ENCODE data around the gene G3BP1.

Gene G3BP1

DNA sequence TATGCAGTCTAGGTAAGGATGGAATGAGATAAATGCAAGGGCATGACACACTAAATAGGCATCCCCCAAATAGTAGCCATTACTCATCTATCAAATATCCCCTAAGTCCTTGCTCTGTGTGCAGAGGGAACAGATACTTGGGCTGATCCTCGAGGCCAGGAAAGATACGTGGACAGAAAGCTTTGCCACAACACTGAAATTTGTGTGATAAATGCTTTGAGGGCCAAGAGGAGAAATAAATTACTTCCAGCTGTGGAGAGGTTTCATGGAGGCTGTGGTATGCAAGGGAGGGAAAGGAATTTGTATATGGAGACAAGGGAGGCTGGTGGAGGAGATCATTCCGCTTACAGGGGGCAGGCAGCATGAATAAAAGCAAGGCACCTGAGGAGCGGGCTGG lies 31.8 kb upstream of the G3BP1 start:
- Histone ChIP-seq H3K4me3 (ENCODE audit: low read length) (peak overlapping the region; percentile 37; the same call in 1 of the 2 replicates), H3K9ac (ENCODE audit: low read depth, low read length) (peak overlapping the region; percentile 59; the same call in 1 of the 2 replicates), H3K27ac (ENCODE audit: low read length) (peak overlapping the region; percentile 77)

DNA sequence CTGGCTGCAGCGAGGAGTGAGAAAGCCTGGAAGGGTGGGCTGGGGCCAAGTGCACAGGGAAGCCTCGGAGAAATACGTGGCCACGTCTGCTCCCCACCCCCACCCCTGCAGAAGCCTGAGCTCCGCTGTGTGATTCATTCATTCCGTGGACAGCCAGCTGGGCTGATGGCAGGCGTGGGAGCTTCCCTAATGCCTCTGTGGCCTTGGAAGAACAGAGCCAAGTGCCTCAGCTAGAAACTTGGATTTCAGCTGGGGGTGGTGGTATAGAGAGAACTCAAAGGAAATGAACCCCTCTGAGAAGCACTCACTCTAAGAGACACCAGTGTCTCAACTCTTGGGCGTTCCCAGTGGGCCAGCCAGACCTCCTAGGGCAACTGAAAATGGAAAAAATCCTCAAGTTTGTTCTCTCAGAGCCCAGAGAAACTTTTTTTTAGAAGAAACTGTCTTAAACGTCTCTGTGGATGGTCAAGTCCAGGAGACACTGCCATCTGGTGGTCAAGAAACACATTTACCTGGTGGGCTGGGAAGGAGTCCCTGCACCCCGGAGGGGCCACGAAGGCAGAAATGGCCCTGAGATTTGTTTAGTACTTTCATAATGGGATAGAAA lies 31.3 kb upstream of the G3BP1 start:
- peak overlapping the region; percentile 59; the same call in 1 of the 2 replicates for H3K9ac ChIP-seq (ENCODE audit: low read depth, low read length)
- H3K4me3 ChIP-seq (ENCODE audit: low read length), result peak overlapping the region; percentile 37; the same call in 1 of the 2 replicates
- H3K9me3 ChIP-seq (ENCODE audit: insufficient read depth, low read depth, low read length), result no peaks in the 10 kb centered on the region
- H3K27me3 ChIP-seq (ENCODE audit: insufficient read depth, low read length), result no peaks in the 10 kb centered on the region
- peak overlapping the region; percentile 43 for H3K27ac ChIP-seq (ENCODE audit: low read length)
- peaks cover 16% of the 10 kb centered on the region for H3K36me3 ChIP-seq (ENCODE audit: insufficient read depth, low read depth, low read length)
- H3K4me1 ChIP-seq (ENCODE audit: insufficient read depth, low read length), result peaks cover 16% of the 10 kb centered on the region

More for the DNA sequence above, 31.8 kb upstream of the G3BP1 start:
- H3K4me1 ChIP-seq (ENCODE audit: insufficient read depth, low read length), result peaks cover 16% of the 10 kb centered on the region
- no peaks in the 10 kb centered on the region for H3K27me3 ChIP-seq (ENCODE audit: insufficient read depth, low read length)
- H3K9me3 ChIP-seq (ENCODE audit: insufficient read depth, low read depth, low read length), result no peaks in the 10 kb centered on the region
- H3K36me3 ChIP-seq (ENCODE audit: insufficient read depth, low read depth, low read length), result peaks cover 11% of the 10 kb centered on the region

DNA sequence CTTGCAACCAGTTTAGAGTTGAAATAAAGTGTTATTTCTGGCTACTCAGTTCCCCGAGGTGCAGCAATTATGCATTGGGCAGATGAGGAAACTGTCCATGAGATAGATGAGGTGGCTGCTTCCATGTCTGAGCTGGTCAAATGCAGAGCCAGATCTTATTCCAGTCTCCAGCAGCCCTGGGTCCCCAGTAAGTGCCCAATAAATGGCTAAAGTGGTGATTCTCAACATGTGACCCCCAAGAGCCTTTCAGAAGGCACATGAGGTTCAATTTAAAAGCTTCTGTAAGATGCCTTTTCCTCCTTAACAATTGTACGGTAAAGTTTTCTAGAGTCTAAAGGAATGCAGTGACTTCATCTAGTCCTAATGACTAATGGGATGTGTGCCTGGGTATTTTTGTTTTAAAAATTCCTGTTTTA lies 30.8 kb upstream of the G3BP1 start:
- no peaks in the 10 kb centered on the region for H3K9me3 ChIP-seq (ENCODE audit: insufficient read depth, low read depth, low read length)
- no peaks in the 10 kb centered on the region for H3K27me3 ChIP-seq (ENCODE audit: insufficient read depth, low read length)
- H3K36me3 ChIP-seq (ENCODE audit: insufficient read depth, low read depth, low read length), result peaks cover 21% of the 10 kb centered on the region
- peaks cover 16% of the 10 kb centered on the region for H3K4me1 ChIP-seq (ENCODE audit: insufficient read depth, low read length)
- H3K4me3 ChIP-seq (ENCODE audit: low read length), result no peak overlapping the region
- no peak overlapping the region for H3K9ac ChIP-seq (ENCODE audit: low read depth, low read length)
- H3K27ac ChIP-seq (ENCODE audit: low read length), result no peak overlapping the region

DNA sequence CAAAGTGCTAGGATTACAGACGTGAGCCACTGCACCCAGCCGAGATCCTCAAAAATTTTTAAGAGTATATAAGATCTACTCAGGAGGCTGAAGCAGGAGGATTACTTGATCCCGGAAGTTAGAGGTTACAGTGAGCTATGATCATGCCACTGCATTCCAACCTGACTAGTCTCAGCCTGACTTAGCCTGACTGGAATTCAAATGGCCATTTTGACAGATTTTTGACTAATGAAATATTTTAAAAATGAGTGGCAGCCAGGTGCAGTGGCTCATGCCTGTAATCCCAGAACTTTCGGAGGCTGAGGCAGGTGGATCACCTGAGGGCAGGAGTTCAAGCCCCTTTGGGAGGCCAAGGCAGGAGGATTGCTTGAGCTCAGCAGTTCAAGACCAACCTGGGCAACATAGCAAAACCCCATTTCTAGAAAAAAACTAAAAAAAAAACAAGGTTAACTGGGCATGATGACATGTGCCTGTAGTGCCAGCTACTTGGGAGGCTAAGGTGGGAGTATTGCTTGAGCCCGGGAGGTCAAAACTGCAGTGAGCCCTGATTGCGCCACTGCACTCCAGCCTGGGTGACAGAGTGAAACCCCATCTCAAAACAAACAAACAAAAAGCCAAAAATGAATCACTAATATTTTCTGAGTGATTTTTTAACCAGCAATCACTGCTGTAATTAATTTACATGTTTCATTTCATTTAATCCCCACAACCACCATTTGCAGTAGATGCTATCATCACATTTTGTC lies 29.9 kb upstream of the G3BP1 start:
- peaks cover 25% of the 10 kb centered on the region for H3K36me3 ChIP-seq (ENCODE audit: insufficient read depth, low read depth, low read length)
- no peaks in the 10 kb centered on the region for H3K9me3 ChIP-seq (ENCODE audit: insufficient read depth, low read depth, low read length)
- peaks cover 16% of the 10 kb centered on the region for H3K4me1 ChIP-seq (ENCODE audit: insufficient read depth, low read length)
- H3K4me3 ChIP-seq (ENCODE audit: low read length), result no peak overlapping the region
- H3K27me3 ChIP-seq (ENCODE audit: insufficient read depth, low read length), result no peaks in the 10 kb centered on the region
- no peak overlapping the region for H3K27ac ChIP-seq (ENCODE audit: low read length)
- H3K9ac ChIP-seq (ENCODE audit: low read depth, low read length), result no peak overlapping the region

DNA sequence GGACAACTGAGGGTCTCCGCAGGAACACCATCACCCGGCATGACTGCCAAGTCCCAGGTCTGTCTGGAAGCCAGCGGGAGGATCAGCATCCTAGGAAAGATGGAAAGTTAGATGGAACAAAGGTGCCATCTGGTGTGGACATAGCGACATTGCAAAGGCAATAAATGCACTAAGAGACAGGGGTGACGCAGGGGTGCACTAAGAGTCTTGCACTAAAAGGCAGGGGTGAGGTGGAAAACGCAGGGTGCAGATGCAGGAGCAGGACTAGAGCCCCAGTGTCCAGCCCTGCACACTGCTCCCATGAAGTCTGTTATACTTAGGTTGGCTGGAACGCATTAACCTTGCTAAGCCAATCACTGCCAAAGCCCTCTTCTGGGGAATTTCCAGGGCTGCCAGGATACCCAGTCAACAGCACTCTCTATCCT lies 28.9 kb upstream of the G3BP1 start:
- no peak overlapping the region for H3K9ac ChIP-seq (ENCODE audit: low read depth, low read length)
- no peak overlapping the region for H3K27ac ChIP-seq (ENCODE audit: low read length)
- H3K36me3 ChIP-seq (ENCODE audit: insufficient read depth, low read depth, low read length), result peaks cover 25% of the 10 kb centered on the region
- no peaks in the 10 kb centered on the region for H3K27me3 ChIP-seq (ENCODE audit: insufficient read depth, low read length)
- no peak overlapping the region for H3K4me3 ChIP-seq (ENCODE audit: low read length)
- no peaks in the 10 kb centered on the region for H3K9me3 ChIP-seq (ENCODE audit: insufficient read depth, low read depth, low read length)
- peaks cover 16% of the 10 kb centered on the region for H3K4me1 ChIP-seq (ENCODE audit: insufficient read depth, low read length)

DNA sequence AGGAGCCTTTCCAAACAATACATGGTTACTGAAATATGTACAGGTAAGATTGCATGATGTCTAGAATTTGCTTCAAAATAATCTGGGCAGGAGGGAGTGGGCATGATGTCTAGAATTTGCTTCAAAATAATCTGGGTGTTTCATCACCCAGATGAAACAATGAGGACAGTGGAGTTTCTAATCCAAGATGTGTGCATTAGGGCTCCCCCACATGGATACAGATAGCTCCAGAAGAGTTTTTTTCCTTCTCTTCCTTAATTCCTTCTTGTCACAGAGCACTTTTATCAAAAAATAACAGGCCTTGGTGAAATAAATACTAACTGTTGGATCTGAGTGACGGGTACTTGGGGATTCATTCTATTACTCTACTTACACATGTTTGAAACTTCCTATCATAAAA lies 28.2 kb upstream of the G3BP1 start:
- H3K36me3 ChIP-seq (ENCODE audit: insufficient read depth, low read depth, low read length), result peaks cover 25% of the 10 kb centered on the region
- H3K4me3 ChIP-seq (ENCODE audit: low read length), result no peak overlapping the region
- peaks cover 16% of the 10 kb centered on the region for H3K4me1 ChIP-seq (ENCODE audit: insufficient read depth, low read length)
- H3K9me3 ChIP-seq (ENCODE audit: insufficient read depth, low read depth, low read length), result no peaks in the 10 kb centered on the region
- H3K9ac ChIP-seq (ENCODE audit: low read depth, low read length), result no peak overlapping the region
- H3K27ac ChIP-seq (ENCODE audit: low read length), result no peak overlapping the region
- no peaks in the 10 kb centered on the region for H3K27me3 ChIP-seq (ENCODE audit: insufficient read depth, low read length)

DNA sequence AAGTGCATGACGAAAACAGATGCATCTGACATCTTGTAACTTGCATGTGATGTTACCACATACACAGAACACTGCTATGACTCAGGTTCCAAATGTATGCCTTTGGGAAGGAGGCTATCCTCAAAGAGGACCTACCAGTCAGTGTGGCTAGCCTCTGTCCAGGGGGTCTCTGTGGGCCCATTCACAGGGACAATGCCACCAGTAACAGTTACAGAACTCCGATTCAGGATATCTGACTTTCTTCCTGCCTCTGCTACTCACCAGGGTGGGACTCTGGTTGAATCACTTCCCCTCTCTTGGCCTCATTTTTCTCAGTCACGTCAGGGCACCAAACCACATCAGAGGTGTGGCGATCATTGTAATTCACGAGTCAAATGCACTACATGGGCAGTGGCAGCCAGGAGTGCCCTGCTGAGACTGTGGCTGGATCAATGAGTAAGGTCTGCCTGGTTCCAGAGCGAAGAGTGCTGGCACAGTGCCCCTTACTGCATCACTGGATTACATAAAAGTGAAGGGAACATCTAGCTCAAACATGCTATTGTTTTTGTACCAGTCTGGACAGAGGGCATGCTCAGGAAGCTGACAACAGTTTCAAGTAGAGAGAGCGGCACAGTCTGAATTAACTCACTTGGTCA lies 26.6 kb upstream of the G3BP1 start:
- peaks cover 25% of the 10 kb centered on the region for H3K36me3 ChIP-seq (ENCODE audit: insufficient read depth, low read depth, low read length)
- peaks cover 7% of the 10 kb centered on the region; the same call in 1 of the 2 replicates for H3K4me1 ChIP-seq (ENCODE audit: insufficient read depth, low read length)
- H3K9me3 ChIP-seq (ENCODE audit: insufficient read depth, low read depth, low read length), result no peaks in the 10 kb centered on the region
- no peak overlapping the region for H3K27ac ChIP-seq (ENCODE audit: low read length)
- no peaks in the 10 kb centered on the region for H3K27me3 ChIP-seq (ENCODE audit: insufficient read depth, low read length)
- H3K9ac ChIP-seq (ENCODE audit: low read depth, low read length), result no peak overlapping the region
- H3K4me3 ChIP-seq (ENCODE audit: low read length), result no peak overlapping the region

DNA sequence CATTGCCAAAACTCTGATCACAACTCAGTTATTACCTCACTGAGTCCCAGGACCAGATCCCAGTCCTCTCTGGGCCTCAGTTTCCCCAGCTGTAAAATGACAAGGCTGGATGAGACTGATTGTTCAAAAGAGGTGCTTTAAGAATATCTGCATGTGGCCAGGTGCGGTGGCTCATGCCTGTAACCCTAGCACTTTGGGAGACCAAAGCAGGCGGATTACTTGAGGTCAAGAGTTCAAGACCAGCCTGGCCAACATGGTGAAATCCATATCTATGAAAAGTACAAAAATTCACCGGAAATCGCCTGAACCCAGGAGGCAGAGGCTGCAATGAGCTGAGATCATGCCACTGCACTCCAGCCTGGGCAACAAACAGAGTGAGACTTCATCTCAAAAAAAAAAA lies 21.6 kb upstream of the G3BP1 start:
- H3K36me3 ChIP-seq (ENCODE audit: insufficient read depth, low read depth, low read length), result peaks cover 18% of the 10 kb centered on the region
- no peak overlapping the region for H3K27ac ChIP-seq (ENCODE audit: low read length)
- H3K9me3 ChIP-seq (ENCODE audit: insufficient read depth, low read depth, low read length), result no peaks in the 10 kb centered on the region
- no peaks in the 10 kb centered on the region for H3K27me3 ChIP-seq (ENCODE audit: insufficient read depth, low read length)
- no peak overlapping the region for H3K9ac ChIP-seq (ENCODE audit: low read depth, low read length)
- peaks cover 2% of the 10 kb centered on the region; the same call in 1 of the 2 replicates for H3K4me1 ChIP-seq (ENCODE audit: insufficient read depth, low read length)
- no peak overlapping the region for H3K4me3 ChIP-seq (ENCODE audit: low read length)

DNA sequence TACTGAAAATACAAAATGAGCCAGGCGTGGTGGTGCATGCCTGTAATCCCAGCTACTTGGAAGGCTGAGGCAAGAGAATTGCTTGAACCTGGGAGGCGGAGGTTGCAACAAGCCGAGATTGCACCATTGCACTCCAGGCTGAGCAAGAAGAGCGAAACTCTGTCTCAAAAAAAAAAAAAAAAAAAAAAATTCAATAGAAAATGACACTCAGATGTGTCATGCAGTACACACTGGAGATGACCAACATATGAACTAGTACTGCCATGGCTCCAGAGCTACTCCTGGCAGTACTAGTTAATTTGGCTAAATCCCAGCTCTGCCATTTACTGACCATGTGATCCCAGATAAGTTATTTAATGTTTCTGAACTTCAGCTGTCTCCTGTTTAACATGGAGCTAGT lies 20.7 kb upstream of the G3BP1 start:
- no peak overlapping the region for H3K4me3 ChIP-seq (ENCODE audit: low read length)
- H3K36me3 ChIP-seq (ENCODE audit: insufficient read depth, low read depth, low read length), result peaks cover 8% of the 10 kb centered on the region
- no peaks in the 10 kb centered on the region for H3K9me3 ChIP-seq (ENCODE audit: insufficient read depth, low read depth, low read length)
- peaks cover 8% of the 10 kb centered on the region; the same call in 1 of the 2 replicates for H3K4me1 ChIP-seq (ENCODE audit: insufficient read depth, low read length)
- H3K9ac ChIP-seq (ENCODE audit: low read depth, low read length), result no peak overlapping the region
- H3K27ac ChIP-seq (ENCODE audit: low read length), result no peak overlapping the region
- H3K27me3 ChIP-seq (ENCODE audit: insufficient read depth, low read length), result no peaks in the 10 kb centered on the region

DNA sequence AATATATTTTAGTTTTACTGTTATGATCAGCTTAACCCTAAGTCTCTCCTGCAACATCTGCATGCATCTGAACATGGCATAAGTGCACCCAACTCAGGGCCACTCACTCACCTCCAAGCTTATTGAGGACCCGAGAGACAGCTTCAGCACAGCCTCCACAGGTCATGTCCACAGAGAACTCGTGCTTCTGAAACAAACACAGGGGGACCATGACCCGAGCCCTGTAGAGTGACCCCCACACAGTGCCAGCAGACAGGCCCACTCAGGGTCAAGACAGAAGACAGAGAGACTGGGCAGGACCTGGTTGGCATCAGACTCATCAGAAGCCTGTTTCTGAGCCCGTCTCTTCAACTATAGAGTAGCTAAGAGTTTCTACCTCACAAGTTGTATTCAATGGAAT lies 20.2 kb upstream of the G3BP1 start:
- peaks cover 8% of the 10 kb centered on the region; the same call in 1 of the 2 replicates for H3K4me1 ChIP-seq (ENCODE audit: insufficient read depth, low read length)

DNA sequence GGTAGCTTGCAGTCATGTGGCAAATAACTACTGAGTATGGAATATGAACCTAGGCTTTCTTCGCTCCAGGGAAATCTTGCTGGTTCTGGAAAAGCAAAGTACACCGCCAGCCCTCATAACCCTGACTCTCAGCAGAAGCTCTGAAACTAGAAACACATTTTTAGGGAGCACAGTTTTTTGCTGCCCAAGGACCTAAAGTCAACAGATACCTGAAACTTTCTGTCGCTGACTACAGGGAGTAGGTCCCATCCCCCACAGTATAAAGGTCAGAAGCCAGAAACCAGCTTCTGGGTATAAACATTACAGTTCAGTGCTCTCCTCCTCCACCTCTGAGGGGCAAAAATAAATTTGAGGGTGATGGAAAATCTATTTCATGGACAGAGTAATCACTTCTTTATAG lies 16.4 kb upstream of the G3BP1 start:
- H3K9me3 ChIP-seq (ENCODE audit: insufficient read depth, low read depth, low read length), result no peaks in the 10 kb centered on the region
- H3K4me3 ChIP-seq (ENCODE audit: low read length), result no peak overlapping the region
- no peak overlapping the region for H3K9ac ChIP-seq (ENCODE audit: low read depth, low read length)
- peaks cover 6% of the 10 kb centered on the region; the same call in 1 of the 2 replicates for H3K36me3 ChIP-seq (ENCODE audit: insufficient read depth, low read depth, low read length)
- no peak overlapping the region for H3K27ac ChIP-seq (ENCODE audit: low read length)
- H3K4me1 ChIP-seq (ENCODE audit: insufficient read depth, low read length), result peaks cover 18% of the 10 kb centered on the region
- no peaks in the 10 kb centered on the region for H3K27me3 ChIP-seq (ENCODE audit: insufficient read depth, low read length)

More for the DNA sequence above, 20.2 kb upstream of the G3BP1 start:
- no peaks in the 10 kb centered on the region for H3K9me3 ChIP-seq (ENCODE audit: insufficient read depth, low read depth, low read length)
- peaks cover 6% of the 10 kb centered on the region; the same call in 1 of the 2 replicates for H3K36me3 ChIP-seq (ENCODE audit: insufficient read depth, low read depth, low read length)
- H3K27ac ChIP-seq (ENCODE audit: low read length), result no peak overlapping the region
- no peak overlapping the region for H3K9ac ChIP-seq (ENCODE audit: low read depth, low read length)
- H3K27me3 ChIP-seq (ENCODE audit: insufficient read depth, low read length), result no peaks in the 10 kb centered on the region
- H3K4me3 ChIP-seq (ENCODE audit: low read length), result no peak overlapping the region

Measured in iPS-20b (cell line).